ENCODE results near the gene LMNTD2.

LMNTD2 gene

GRCh38 chr11:563812-564578, 3.5 kb upstream of the LMNTD2 start:
- TF ChIP-seq TAF1 (IDR thresholded peaks at IDR 0.05; ENCODE audit: borderline replicate concordance, low read depth, low read length) = no peak
- no peak for TF ChIP-seq POLR2AphosphoS5 (IDR thresholded peaks at IDR 0.05; ENCODE audit: low read depth, low read length)
- TF ChIP-seq POLR2A (IDR thresholded peaks at IDR 0.05; ENCODE audit: low read depth, low read length) = no peak
- DNase-seq (ENCODE audit: insufficient read length) = no peak
- FAIRE-seq = no peak

GRCh38 chr11:563066-563811, 2.7 kb upstream of the LMNTD2 start:
- no peak for TF ChIP-seq POLR2A (IDR thresholded peaks at IDR 0.05; ENCODE audit: low read depth, low read length)
- TF ChIP-seq POLR2AphosphoS5 (IDR thresholded peaks at IDR 0.05; ENCODE audit: low read depth, low read length) = no peak
- DNase-seq (ENCODE audit: insufficient read length) (no peak), FAIRE-seq (no peak)

GRCh38 chr11:562046-562645, 1.6 kb upstream of the LMNTD2 start:
- no peak for FAIRE-seq
- DNase-seq (ENCODE audit: insufficient read length) = no peak
- TF ChIP-seq TAF1 (IDR thresholded peaks at IDR 0.05; ENCODE audit: borderline replicate concordance, low read depth, low read length) = no peak
- no peak for TF ChIP-seq POLR2AphosphoS5 (IDR thresholded peaks at IDR 0.05; ENCODE audit: low read depth, low read length)
- no peak for TF ChIP-seq POLR2A (IDR thresholded peaks at IDR 0.05; ENCODE audit: low read depth, low read length)

GRCh38 chr11:561148-562003, 838 bp upstream of the LMNTD2 start:
- DNase-seq (ENCODE audit: insufficient read length) (no peak), FAIRE-seq (peak; percentile 67)
- TF ChIP-seq POLR2AphosphoS5 (IDR thresholded peaks at IDR 0.05; ENCODE audit: low read depth, low read length) = no peak
- TF ChIP-seq POLR2A (IDR thresholded peaks at IDR 0.05; ENCODE audit: low read depth, low read length) = no peak
- no peak for TF ChIP-seq TAF1 (IDR thresholded peaks at IDR 0.05; ENCODE audit: borderline replicate concordance, low read depth, low read length)

GRCh38 chr11:559712-560304, 730 bp downstream of the LMNTD2 start:
- no peak for TF ChIP-seq TAF1 (IDR thresholded peaks at IDR 0.05; ENCODE audit: borderline replicate concordance, low read depth, low read length)
- TF ChIP-seq POLR2A (IDR thresholded peaks at IDR 0.05; ENCODE audit: low read depth, low read length) = no peak
- TF ChIP-seq POLR2AphosphoS5 (IDR thresholded peaks at IDR 0.05; ENCODE audit: low read depth, low read length) = no peak
- FAIRE-seq (peak; percentile 38), DNase-seq (ENCODE audit: insufficient read length) (no peak)

GRCh38 chr11:559020-559620, 1.4 kb downstream of the LMNTD2 start:
- no peak for TF ChIP-seq POLR2AphosphoS5 (IDR thresholded peaks at IDR 0.05; ENCODE audit: low read depth, low read length)
- no peak for TF ChIP-seq TAF1 (IDR thresholded peaks at IDR 0.05; ENCODE audit: borderline replicate concordance, low read depth, low read length)
- TF ChIP-seq POLR2A (IDR thresholded peaks at IDR 0.05; ENCODE audit: low read depth, low read length) = no peak
- DNase-seq (ENCODE audit: insufficient read length) (no peak), FAIRE-seq (no peak)

- DNase-seq (ENCODE audit: insufficient read length) (no peak), FAIRE-seq (no peak)
- TF ChIP-seq POLR2AphosphoS5 (IDR thresholded peaks at IDR 0.05; ENCODE audit: low read depth, low read length) = no peak
Measured at GRCh38 chr11:558503-558902, 2.0 kb downstream of the LMNTD2 start.

GRCh38 chr11:557328-558132, 3.0 kb downstream of the LMNTD2 start:
- no peak for DNase-seq (ENCODE audit: insufficient read length)
- no peak for FAIRE-seq
- TF ChIP-seq TAF1 (IDR thresholded peaks at IDR 0.05; ENCODE audit: borderline replicate concordance, low read depth, low read length) (no peak), POLR2A (IDR thresholded peaks at IDR 0.05; ENCODE audit: low read depth, low read length) (no peak), POLR2AphosphoS5 (IDR thresholded peaks at IDR 0.05; ENCODE audit: low read depth, low read length) (no peak)

GRCh38 chr11:556662-557256, 3.8 kb downstream of the LMNTD2 start:
- FAIRE-seq (no peak), DNase-seq (ENCODE audit: insufficient read length) (no peak)
- TF ChIP-seq TAF1 (IDR thresholded peaks at IDR 0.05; ENCODE audit: borderline replicate concordance, low read depth, low read length) (no peak), POLR2A (IDR thresholded peaks at IDR 0.05; ENCODE audit: low read depth, low read length) (no peak), POLR2AphosphoS5 (IDR thresholded peaks at IDR 0.05; ENCODE audit: low read depth, low read length) (no peak)
